Fibroblast of lung (primary cell): ENCODE measurements around the gene TPP2. TPM values are rescaled to one million over a fixed set of nuclear protein-coding genes. Genes with fewer than 3 reads are reported as not detected.

ENCODE experiments used
- DNase-seq, 2 donors: peaks; one replicate each; pipeline versions ENCODE4 v3.0.0 to v3.0.0-alpha.2; 2010; ENCODE audit warnings: low read depth in 2 of 2
- H2AFZ ChIP-seq: 2 replicates; pipeline ENCODE4 v1.5.1; 2012; ENCODE audit warnings: low read length, control low read depth, inconsistent platforms
- H3K27ac ChIP-seq: 2 replicates; pipeline ENCODE4 v1.5.1; 2011; ENCODE audit warnings: low read length, control low read depth; ENCODE audit not compliant: insufficient read depth
- H3K27me3 ChIP-seq: 2 replicates; pipeline ENCODE4 v1.5.1; 2011; ENCODE audit warnings: mild to moderate bottlenecking, low read length; ENCODE audit not compliant: control insufficient read depth, insufficient read depth
- H3K36me3 ChIP-seq: 2 replicates; pipeline ENCODE4 v1.5.1; 2011; ENCODE audit warnings: low read length; ENCODE audit not compliant: control insufficient read depth, insufficient read depth
- H3K4me1 ChIP-seq: 2 replicates; pipeline ENCODE4 v1.5.1; 2011; ENCODE audit warnings: low read length; ENCODE audit not compliant: control insufficient read depth, insufficient read depth; ENCODE audit errors: extremely low read depth
- H3K4me2 ChIP-seq: 2 replicates; pipeline ENCODE4 v1.5.1; 2011; ENCODE audit warnings: low read length, control low read depth; ENCODE audit not compliant: insufficient read depth; ENCODE audit errors: extremely low read depth
- H3K4me3 ChIP-seq, 4 experiments: fragments of 200-600 bp in 1 of 4; sonication (generic) in 1 of 4; replicated peaks in 1 of 4; 2 replicates each; pipeline ENCODE4 v1.5.1; 2011 to 2016; ENCODE audit warnings: low read length in 4 of 4, low read depth in 3 of 4, mild to moderate bottlenecking in 3 of 4, control low read depth in 2 of 4, inconsistent platforms in 1 of 4, mixed read lengths in 1 of 4; ENCODE audit not compliant: insufficient read depth in 1 of 4; ENCODE audit errors: control extremely low read depth in 1 of 4
- H3K79me2 ChIP-seq: 2 replicates; pipeline ENCODE4 v1.5.1; 2012; ENCODE audit warnings: mild to moderate bottlenecking, low read length, inconsistent platforms; ENCODE audit not compliant: control insufficient read depth, insufficient read depth
- H3K9ac ChIP-seq: 2 replicates; pipeline ENCODE4 v1.5.1; 2011; ENCODE audit warnings: mild to moderate bottlenecking, low read length, control low read depth; ENCODE audit not compliant: insufficient read depth
- H3K9me3 ChIP-seq: 2 replicates; pipeline ENCODE4 v1.5.1; 2012; ENCODE audit warnings: low read depth, low read length; ENCODE audit not compliant: control insufficient read depth, insufficient read depth
- H4K20me1 ChIP-seq: 2 replicates; pipeline ENCODE4 v1.5.1; 2011; ENCODE audit warnings: low read length; ENCODE audit not compliant: control insufficient read depth, insufficient read depth; ENCODE audit errors: extremely low read depth
- CTCF ChIP-seq, 2 donors: IDR thresholded peaks in 1 of 2; conservative IDR thresholded peaks in 1 of 2; 1 replicate in 1 of 2; 2 replicates in 1 of 2; pipeline ENCODE4 v1.5.1; 2011 to 2012; ENCODE audit warnings: low read length in 2 of 2, control low read depth in 1 of 2, inconsistent platforms in 1 of 2, low read depth in 1 of 2, mild to moderate bottlenecking in 1 of 2
- EZH2 ChIP-seq: IDR thresholded peaks from 2 replicates; pipeline ENCODE4 v1.5.1; 2012; ENCODE audit warnings: low read length, control low read depth, mild to moderate bottlenecking; ENCODE audit errors: missing control alignments
- polyA plus RNA-seq, 2 donors: library from polyadenylated mRNA; depleted of rRNA in 1 of 2; stranded (reverse) in 1 of 2; unstranded in 1 of 2; fragments of >200 nt; gene quantifications; 2 replicates each; pipeline ENCODE4 v1.2.1, GENCODE V29; 2011 to 2012; ENCODE audit warnings: missing spikeins in 1 of 2
- total RNA-seq: library from RNA; depleted of rRNA; stranded (reverse); fragments of >200 nt; gene quantifications from 2 replicates; pipeline ENCODE4 v1.2.1, GENCODE V29; 2014

TPP2 gene
- total and polyA plus RNA-seq, 2 donors (not counting 1 experiment from before 2014, with no cell fraction given) = 45.0 to 60.3 TPM

DNA sequence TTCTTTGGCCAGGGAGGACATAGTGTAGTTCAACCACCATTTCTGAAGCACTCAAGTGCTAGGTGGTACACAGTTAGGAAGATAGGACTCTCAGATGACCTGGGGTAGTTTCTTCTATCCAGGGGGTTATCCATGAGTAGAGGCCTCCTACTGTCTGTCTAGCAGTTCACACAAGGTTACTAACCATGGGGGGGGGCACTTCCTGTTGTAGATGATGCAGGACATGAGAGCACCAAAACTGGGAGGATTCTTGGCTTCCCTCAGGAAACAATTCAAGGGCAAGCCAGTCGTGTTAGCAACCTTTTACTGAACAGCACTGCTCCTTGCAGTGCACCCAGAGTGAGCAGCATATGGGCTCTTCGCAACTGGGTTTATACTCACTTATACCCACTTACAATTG, 8.9 kb upstream of the TPP2 start:
- no peak overlapping the region for H3K9ac ChIP-seq
- H3K27ac ChIP-seq = no peak overlapping the region
- no peaks in the 10 kb centered on the region for H3K9me3 ChIP-seq
- TF ChIP-seq CTCF (conservative IDR thresholded peaks at IDR 0.05 in 1 of 2, IDR thresholded peaks at IDR 0.05 in 1 of 2; ENCODE audit: low read depth in 1 of 2, low read length in 2 of 2) (no peak), EZH2 (no peak)
- DNase-seq = no peak
- H3K4me2 ChIP-seq = no peak overlapping the region
- no peaks in the 10 kb centered on the region for H3K79me2 ChIP-seq
- H3K4me1 ChIP-seq = no peaks in the 10 kb centered on the region
- no peaks in the 10 kb centered on the region for H4K20me1 ChIP-seq
- H3K4me3 ChIP-seq = no peak overlapping the region
- H3K36me3 ChIP-seq = no peaks in the 10 kb centered on the region
- H3K27me3 ChIP-seq = peaks cover 14% of the 10 kb centered on the region
- no peak overlapping the region for H2AFZ ChIP-seq

GRCh38 chr13:102589301-102589822, 7.4 kb upstream of the TPP2 start:
- H3K9ac ChIP-seq = no peak overlapping the region
- H3K36me3 ChIP-seq = no peaks in the 10 kb centered on the region
- peaks cover 8% of the 10 kb centered on the region for H3K27me3 ChIP-seq
- H3K79me2 ChIP-seq = no peaks in the 10 kb centered on the region
- no peak for TF ChIP-seq CTCF (conservative IDR thresholded peaks at IDR 0.05 in 1 of 2, IDR thresholded peaks at IDR 0.05 in 1 of 2; ENCODE audit: low read depth in 1 of 2, low read length in 2 of 2)
- TF ChIP-seq EZH2 = no peak
- no peak for DNase-seq
- no peaks in the 10 kb centered on the region for H3K9me3 ChIP-seq
- no peaks in the 10 kb centered on the region for H4K20me1 ChIP-seq
- H3K27ac ChIP-seq = no peak overlapping the region
- no peak overlapping the region for H3K4me2 ChIP-seq
- no peak overlapping the region for H3K4me3 ChIP-seq
- no peaks in the 10 kb centered on the region for H3K4me1 ChIP-seq
- no peak overlapping the region for H2AFZ ChIP-seq

- Histone ChIP-seq H3K4me1 (no peaks in the 10 kb centered on the region), H3K79me2 (peaks cover 6% of the 10 kb centered on the region), H3K9ac (peak overlapping the region; percentile 58), H3K9me3 (no peaks in the 10 kb centered on the region), H3K4me2 (peak overlapping the region; percentile 90), H3K36me3 (no peaks in the 10 kb centered on the region), H3K27ac (peak overlapping the region; percentile 31), H3K27me3 (no peaks in the 10 kb centered on the region), H4K20me1 (no peaks in the 10 kb centered on the region), H3K4me3 (peak overlapping the region; percentile 66 to 80 (median 71)), H2AFZ (peak overlapping the region; percentile 99)
- peak; percentile 76 to 77 for DNase-seq
- TF ChIP-seq EZH2 = no peak
- TF ChIP-seq CTCF (conservative IDR thresholded peaks at IDR 0.05 in 1 of 2, IDR thresholded peaks at IDR 0.05 in 1 of 2; ENCODE audit: low read depth in 1 of 2, low read length in 2 of 2) = peak; percentile 76 to 77
Measured at GRCh38 chr13:102591988-102592781, 4.6 kb upstream of the TPP2 start.
